Measurements from ENCODE around the gene TRMO.

Gene TRMO

DNA sequence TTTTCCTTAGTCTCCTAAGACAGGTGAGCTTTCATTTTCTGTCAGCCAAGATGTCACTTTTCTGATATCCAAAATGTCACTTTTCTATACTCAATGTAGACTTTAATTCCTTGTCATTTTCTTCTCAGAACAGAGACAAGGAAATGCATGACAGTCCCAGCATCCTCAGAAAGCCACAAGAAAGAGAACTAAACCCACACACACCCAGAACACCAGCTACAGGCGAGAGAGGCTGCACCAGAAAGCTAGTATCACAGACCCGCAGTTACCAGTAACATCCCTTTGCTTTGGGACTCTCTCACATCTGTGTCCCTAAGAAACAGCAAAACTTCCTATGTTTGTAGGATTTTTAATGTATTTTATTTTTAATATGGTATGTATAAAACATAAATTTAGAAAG, 17.1 kb downstream of the TRMO start:
- H3K36me3 ChIP-seq (ENCODE audit: control insufficient read depth in 2 of 2, insufficient read depth in 1 of 2, low read length in 2 of 2): peaks cover 0 to 44% of the 10 kb centered on the region in 2 experiments; a peak in 1 of 3 replicates
- ChIA-PET CTCF (interaction anchor here (9.6 kb wide), 1 partner anchor 14 kb away, joined by 132 read pairs; no protein-coding TSS in a partner anchor), POLR2A (no interaction called here)
- no peaks in the 10 kb centered on the region for H3K9me3 ChIP-seq (ENCODE audit: control insufficient read depth, insufficient read depth, low read depth, low read length)
- TF ChIP-seq, protein P1, sequence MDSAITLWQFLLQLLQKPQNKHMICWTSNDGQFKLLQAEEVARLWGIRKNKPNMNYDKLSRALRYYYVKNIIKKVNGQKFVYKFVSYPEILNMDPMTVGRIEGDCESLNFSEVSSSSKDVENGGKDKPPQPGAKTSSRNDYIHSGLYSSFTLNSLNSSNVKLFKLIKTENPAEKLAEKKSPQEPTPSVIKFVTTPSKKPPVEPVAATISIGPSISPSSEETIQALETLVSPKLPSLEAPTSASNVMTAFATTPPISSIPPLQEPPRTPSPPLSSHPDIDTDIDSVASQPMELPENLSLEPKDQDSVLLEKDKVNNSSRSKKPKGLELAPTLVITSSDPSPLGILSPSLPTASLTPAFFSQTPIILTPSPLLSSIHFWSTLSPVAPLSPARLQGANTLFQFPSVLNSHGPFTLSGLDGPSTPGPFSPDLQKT (IDR thresholded peaks at IDR 0.05; ENCODE audit: borderline replicate concordance, low read depth, low read length): no peak
- no peak for TF ChIP-seq ZNF211 (tag by site-specific recombination; IDR thresholded peaks at IDR 0.05; ENCODE audit: low read depth)
- TF ChIP-seq ZNF549 (tag by site-specific recombination; IDR thresholded peaks at IDR 0.05): no peak
- TF ChIP-seq, protein P2, sequence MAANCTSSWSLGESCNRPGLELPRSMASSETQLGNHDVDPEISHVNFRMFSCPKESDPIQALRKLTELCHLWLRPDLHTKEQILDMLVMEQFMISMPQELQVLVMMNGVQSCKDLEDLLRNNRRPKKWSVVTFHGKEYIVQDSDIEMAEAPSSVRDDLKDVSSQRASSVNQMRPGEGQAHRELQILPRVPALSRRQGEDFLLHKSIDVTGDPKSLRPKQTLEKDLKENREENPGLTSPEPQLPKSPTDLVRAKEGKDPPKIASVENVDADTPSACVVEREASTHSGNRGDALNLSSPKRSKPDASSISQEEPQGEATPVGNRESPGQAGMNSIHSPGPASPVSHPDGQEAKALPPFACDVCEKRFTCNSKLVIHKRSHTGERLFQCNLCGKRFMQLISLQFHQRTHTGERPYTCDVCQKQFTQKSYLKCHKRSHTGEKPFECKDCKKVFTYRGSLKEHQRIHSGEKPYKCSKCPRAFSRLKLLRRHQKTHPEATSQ (tag by site-specific recombination; IDR thresholded peaks at IDR 0.05): no peak
- no peak for TF ChIP-seq SP2 (tag by site-specific recombination; IDR thresholded peaks at IDR 0.05)
- no peak for TF ChIP-seq ZNF843 (tag by site-specific recombination; IDR thresholded peaks at IDR 0.05)
- TF ChIP-seq ZNF530 (tag by site-specific recombination; IDR thresholded peaks at IDR 0.05; ENCODE audit: low read depth): no peak
- TF ChIP-seq, protein P3, sequence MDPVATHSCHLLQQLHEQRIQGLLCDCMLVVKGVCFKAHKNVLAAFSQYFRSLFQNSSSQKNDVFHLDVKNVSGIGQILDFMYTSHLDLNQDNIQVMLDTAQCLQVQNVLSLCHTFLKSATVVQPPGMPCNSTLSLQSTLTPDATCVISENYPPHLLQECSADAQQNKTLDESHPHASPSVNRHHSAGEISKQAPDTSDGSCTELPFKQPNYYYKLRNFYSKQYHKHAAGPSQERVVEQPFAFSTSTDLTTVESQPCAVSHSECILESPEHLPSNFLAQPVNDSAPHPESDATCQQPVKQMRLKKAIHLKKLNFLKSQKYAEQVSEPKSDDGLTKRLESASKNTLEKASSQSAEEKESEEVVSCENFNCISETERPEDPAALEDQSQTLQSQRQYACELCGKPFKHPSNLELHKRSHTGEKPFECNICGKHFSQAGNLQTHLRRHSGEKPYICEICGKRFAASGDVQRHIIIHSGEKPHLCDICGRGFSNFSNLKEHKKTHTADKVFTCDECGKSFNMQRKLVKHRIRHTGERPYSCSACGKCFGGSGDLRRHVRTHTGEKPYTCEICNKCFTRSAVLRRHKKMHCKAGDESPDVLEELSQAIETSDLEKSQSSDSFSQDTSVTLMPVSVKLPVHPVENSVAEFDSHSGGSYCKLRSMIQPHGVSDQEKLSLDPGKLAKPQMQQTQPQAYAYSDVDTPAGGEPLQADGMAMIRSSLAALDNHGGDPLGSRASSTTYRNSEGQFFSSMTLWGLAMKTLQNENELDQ (tag by site-specific recombination; IDR thresholded peaks at IDR 0.05; ENCODE audit: low read depth): no peak
- no peak for TF ChIP-seq ZSCAN30 (tag by site-specific recombination; IDR thresholded peaks at IDR 0.05)
- no peak for TF ChIP-seq ZNF341 (tag by site-specific recombination; IDR thresholded peaks at IDR 0.05; ENCODE audit: low read depth)
- TF ChIP-seq ZNF560 (tag by site-specific recombination; IDR thresholded peaks at IDR 0.05; ENCODE audit: borderline replicate concordance): no peak
- TF ChIP-seq ZNF37A (tag by site-specific recombination; IDR thresholded peaks at IDR 0.05): no peak
- no peak for TF ChIP-seq ZBTB1 (tag by site-specific recombination; IDR thresholded peaks at IDR 0.05)
- no peak for TF ChIP-seq KLF16 (tag by site-specific recombination; IDR thresholded peaks at IDR 0.05)
- H3K27ac ChIP-seq (ENCODE audit: extremely low read depth, low read depth, low read length): no peak overlapping the region
- no peak overlapping the region for H3K4me3 ChIP-seq (ENCODE audit: low read depth, low read length)
- H3K4me1 ChIP-seq (ENCODE audit: control insufficient read depth, insufficient read depth, low read length): no peaks in the 10 kb centered on the region

DNA sequence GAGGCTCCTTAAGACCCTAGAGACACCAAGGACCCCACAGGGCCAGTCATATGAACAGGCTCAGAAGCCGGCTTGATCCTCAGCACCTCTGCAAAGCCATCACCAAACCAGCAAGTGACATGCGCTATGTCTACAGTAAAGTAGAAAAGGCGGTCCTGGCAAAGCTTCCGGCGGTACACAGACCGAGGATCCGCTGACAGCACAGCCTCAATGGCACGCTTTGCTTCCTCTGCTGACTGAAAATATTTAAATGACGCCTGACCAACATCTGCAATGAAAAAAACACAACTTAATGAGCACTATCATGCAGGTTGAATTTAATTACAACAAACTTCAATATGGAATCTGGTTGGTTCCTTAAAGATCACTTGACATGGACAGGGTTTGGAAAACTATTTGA, 17.6 kb downstream of the TRMO start:
- no peak overlapping the region for H3K27ac ChIP-seq (ENCODE audit: extremely low read depth, low read depth, low read length)
- TF ChIP-seq ZNF391 (tag by site-specific recombination; IDR thresholded peaks at IDR 0.05; ENCODE audit: borderline replicate concordance, low read depth) (no peak), ZNF146 (tag by site-specific recombination; IDR thresholded peaks at IDR 0.05) (no peak), ZFP3 (tag by site-specific recombination; IDR thresholded peaks at IDR 0.05; ENCODE audit: low read depth) (no peak), ZNF521 (tag by site-specific recombination; IDR thresholded peaks at IDR 0.05) (no peak), SP2 (tag by site-specific recombination; IDR thresholded peaks at IDR 0.05) (no peak), ZNF16 (tag by site-specific recombination; IDR thresholded peaks at IDR 0.05; ENCODE audit: low read depth) (no peak), ZNF121 (tag by site-specific recombination; IDR thresholded peaks at IDR 0.05) (no peak), SCRT2 (tag by site-specific recombination; IDR thresholded peaks at IDR 0.05) (no peak), ZFP41 (tag by site-specific recombination; IDR thresholded peaks at IDR 0.05; ENCODE audit: borderline replicate concordance) (no peak), ZNF302 (tag by site-specific recombination; IDR thresholded peaks at IDR 0.05; ENCODE audit: low read depth) (no peak)
- H3K36me3 ChIP-seq (ENCODE audit: control insufficient read depth in 2 of 2, insufficient read depth in 1 of 2, low read length in 2 of 2): peaks cover 0 to 41% of the 10 kb centered on the region in 2 experiments; a peak in 1 of 3 replicates
- H3K9me3 ChIP-seq (ENCODE audit: control insufficient read depth, insufficient read depth, low read depth, low read length): no peaks in the 10 kb centered on the region
- POLR2A ChIA-PET: interaction anchor here (0.6 kb wide), 1 partner anchor 222 kb away, joined by 3 read pairs; no protein-coding TSS in a partner anchor
- H3K4me3 ChIP-seq (ENCODE audit: low read depth, low read length): no peak overlapping the region
- no peaks in the 10 kb centered on the region for H3K4me1 ChIP-seq (ENCODE audit: control insufficient read depth, insufficient read depth, low read length)
- CTCF ChIA-PET: interaction anchor here (9.6 kb wide), 1 partner anchor 13 kb away, joined by 132 read pairs; no protein-coding TSS in a partner anchor

Data from HEK293 (cell line).